ENCODE measurements around the gene CCDC107.

DNA sequence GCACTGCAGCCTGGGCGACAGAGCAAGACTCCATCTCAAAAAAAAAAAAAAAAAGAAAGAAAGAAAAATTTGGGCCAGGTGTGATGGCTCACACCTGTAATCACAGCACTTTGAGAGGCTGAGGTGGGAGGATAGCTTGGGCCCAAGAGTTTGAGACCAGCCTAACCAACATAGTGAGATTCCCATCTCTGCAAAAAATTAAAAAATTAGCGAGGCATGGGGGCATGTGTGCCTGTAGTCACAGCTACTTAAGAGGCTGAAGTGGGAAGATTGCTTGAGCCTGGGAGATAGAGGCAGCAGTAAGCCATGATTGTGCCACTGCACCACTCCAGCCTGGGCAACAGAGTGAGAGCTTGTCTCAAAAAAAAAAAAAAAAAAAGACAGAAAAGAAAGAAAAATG is 4.5 kb upstream of the CCDC107 start:
- TF ChIP-seq ZFP37 (CRISPR knock-in tag; IDR thresholded peaks at IDR 0.05; ENCODE audit: borderline replicate concordance): no peak
- TF ChIP-seq, protein P1, sequence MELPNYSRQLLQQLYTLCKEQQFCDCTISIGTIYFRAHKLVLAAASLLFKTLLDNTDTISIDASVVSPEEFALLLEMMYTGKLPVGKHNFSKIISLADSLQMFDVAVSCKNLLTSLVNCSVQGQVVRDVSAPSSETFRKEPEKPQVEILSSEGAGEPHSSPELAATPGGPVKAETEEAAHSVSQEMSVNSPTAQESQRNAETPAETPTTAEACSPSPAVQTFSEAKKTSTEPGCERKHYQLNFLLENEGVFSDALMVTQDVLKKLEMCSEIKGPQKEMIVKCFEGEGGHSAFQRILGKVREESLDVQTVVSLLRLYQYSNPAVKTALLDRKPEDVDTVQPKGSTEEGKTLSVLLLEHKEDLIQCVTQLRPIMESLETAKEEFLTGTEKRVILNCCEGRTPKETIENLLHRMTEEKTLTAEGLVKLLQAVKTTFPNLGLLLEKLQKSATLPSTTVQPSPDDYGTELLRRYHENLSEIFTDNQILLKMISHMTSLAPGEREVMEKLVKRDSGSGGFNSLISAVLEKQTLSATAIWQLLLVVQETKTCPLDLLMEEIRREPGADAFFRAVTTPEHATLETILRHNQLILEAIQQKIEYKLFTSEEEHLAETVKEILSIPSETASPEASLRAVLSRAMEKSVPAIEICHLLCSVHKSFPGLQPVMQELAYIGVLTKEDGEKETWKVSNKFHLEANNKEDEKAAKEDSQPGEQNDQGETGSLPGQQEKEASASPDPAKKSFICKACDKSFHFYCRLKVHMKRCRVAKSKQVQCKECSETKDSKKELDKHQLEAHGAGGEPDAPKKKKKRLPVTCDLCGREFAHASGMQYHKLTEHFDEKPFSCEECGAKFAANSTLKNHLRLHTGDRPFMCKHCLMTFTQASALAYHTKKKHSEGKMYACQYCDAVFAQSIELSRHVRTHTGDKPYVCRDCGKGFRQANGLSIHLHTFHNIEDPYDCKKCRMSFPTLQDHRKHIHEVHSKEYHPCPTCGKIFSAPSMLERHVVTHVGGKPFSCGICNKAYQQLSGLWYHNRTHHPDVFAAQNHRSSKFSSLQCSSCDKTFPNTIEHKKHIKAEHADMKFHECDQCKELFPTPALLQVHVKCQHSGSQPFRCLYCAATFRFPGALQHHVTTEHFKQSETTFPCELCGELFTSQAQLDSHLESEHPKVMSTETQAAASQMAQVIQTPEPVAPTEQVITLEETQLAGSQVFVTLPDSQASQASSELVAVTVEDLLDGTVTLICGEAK (IDR thresholded peaks at IDR 0.05): no peak
- TF ChIP-seq, protein P1 (CRISPR knock-in tag; IDR thresholded peaks at IDR 0.05): no peak
- TF ChIP-seq, protein P2, sequence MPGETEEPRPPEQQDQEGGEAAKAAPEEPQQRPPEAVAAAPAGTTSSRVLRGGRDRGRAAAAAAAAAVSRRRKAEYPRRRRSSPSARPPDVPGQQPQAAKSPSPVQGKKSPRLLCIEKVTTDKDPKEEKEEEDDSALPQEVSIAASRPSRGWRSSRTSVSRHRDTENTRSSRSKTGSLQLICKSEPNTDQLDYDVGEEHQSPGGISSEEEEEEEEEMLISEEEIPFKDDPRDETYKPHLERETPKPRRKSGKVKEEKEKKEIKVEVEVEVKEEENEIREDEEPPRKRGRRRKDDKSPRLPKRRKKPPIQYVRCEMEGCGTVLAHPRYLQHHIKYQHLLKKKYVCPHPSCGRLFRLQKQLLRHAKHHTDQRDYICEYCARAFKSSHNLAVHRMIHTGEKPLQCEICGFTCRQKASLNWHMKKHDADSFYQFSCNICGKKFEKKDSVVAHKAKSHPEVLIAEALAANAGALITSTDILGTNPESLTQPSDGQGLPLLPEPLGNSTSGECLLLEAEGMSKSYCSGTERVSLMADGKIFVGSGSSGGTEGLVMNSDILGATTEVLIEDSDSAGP (CRISPR knock-in tag; IDR thresholded peaks at IDR 0.05; ENCODE audit: borderline replicate concordance): no peak
